ENCODE measurements around the gene MATN3. TPM values are rescaled to one million over a fixed set of nuclear protein-coding genes. Genes with fewer than 3 reads are reported as not detected.
A peak's percentile ranks its signal among the peaks of the same experiment; 100 is the strongest.

MATN3 gene
- total and polyA plus RNA-seq, 2 of the 13 experiments (the other 11 are each of a cell fraction or from before 2014, with no cell fraction given): 36.1 to 208 TPM

DNA sequence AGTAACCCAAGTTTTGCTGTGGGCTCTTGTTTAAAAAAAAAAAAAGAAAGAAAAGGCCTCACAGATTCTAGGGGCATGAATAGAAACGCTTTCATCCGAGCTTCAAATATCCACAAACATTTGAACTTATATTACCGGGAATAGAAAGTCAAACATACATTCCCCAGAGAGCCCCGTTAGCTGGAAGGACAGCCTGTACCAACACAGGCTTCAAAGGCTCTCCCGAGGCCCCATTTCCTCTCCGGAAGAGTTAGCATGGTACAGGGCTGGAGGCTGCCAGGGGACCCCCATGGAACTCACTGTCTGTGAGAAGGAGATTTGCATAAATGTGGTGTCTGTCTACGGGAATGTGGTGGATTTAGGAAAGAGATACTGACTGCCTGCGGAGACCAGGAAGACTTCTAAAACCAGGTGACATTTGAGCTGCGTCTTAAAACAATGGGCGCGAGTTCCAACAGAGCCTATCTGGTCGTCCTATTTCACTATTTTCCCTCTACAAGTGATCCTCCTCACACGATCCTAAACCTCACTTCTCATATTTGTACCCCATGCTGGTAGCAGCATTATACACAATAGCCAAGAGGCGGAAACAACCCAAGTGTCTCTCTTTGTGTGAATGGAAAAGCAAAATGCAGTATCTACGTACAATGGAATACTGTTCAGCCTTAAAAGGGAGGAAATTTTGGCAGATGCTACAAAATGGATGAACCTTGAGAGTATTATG is 820 bp upstream of the MATN3 start:
- Histone ChIP-seq H3K4me1 (ENCODE audit: insufficient read depth, low read length) (peaks cover 77% of the 10 kb centered on the region), H3K27ac (ENCODE audit: extremely low read length, insufficient read depth, low read length) (peak overlapping the region; percentile 72), H3K9ac (ENCODE audit: insufficient read depth, low read depth, low read length) (peak overlapping the region; percentile 83), H2AFZ (ENCODE audit: low read length) (peak overlapping the region; percentile 16), H3K79me2 (ENCODE audit: insufficient read depth, low read length) (peaks cover 24% of the 10 kb centered on the region), H3K36me3 (replicated peaks in 1 of 2; ENCODE audit: control insufficient read depth in 1 of 2, insufficient read depth in 2 of 2, low read length in 2 of 2) (no peaks in the 10 kb centered on the region), H3K4me2 (ENCODE audit: low read depth, low read length) (peak overlapping the region; percentile 95), H4K20me1 (ENCODE audit: insufficient read depth, low read length) (no peaks in the 10 kb centered on the region), H3K4me3 (replicated peaks in 1 of 3; ENCODE audit: insufficient read depth in 1 of 3, low read depth in 2 of 3, low read length in 3 of 3) (peak overlapping the region; percentile 71 to 89 (median 71)), H3K9me3 (ENCODE audit: low read length) (no peaks in the 10 kb centered on the region), H3K27me3 (ENCODE audit: control insufficient read depth in 1 of 2, insufficient read depth in 2 of 2, low read length in 2 of 2) (no peaks in the 10 kb centered on the region; a peak in 1 of 5 replicates)
- intact Hi-C loops (cut with micrococcal nuclease; ENCODE audit: unreplicated experiment): loop anchor here (1.0 kb wide), 1 partner anchor 57 kb away; no protein-coding TSS in a partner anchor
- CTCF ChIA-PET (ENCODE audit: low intra/inter-chr PET ratio, low total read pairs): interaction anchor here (1.1 to 1.4 kb wide), 2 partner anchors 58 to 80 kb away, joined by 3 to 4 read pairs; no protein-coding TSS in a partner anchor
- WGBS (ENCODE audit: low lambda C conversion rate): 34% methylated on average over 15 of the region's 15 CpGs
- peak; percentile 94 for DNase-seq (ENCODE audit: low spot score)
- POLR2A ChIA-PET: interaction anchor here (0.9 to 8.9 kb wide), 14 partner anchors 11 to 433 kb away, joined by 3 to 109 read pairs (median 3); partner anchors contain the start of genes LAPTM4A, RHOB and WDR35
- no peak for FAIRE-seq
- peak; percentile 81 for ATAC-seq
- BruUV-seq (replicated peaks): TSS peak; percentile 80
- in situ Hi-C loops (cut with HindIII; ENCODE audit: extremely low pct_ligation_motif_present, low pct_unique_long_range_greater_than_20kb): loop anchor here (5.0 kb wide), 1 partner anchor 79 kb away; no protein-coding TSS in a partner anchor
- no peak for TF ChIP-seq ZNF34 (CRISPR knock-in tag; IDR thresholded peaks at IDR 0.05; ENCODE audit: borderline replicate concordance)
- peak; percentile 0; the same call in 1 of the 2 replicates for TF ChIP-seq TAF1 (CRISPR knock-in tag; IDR thresholded peaks at IDR 0.05)
- TF ChIP-seq, protein P1, sequence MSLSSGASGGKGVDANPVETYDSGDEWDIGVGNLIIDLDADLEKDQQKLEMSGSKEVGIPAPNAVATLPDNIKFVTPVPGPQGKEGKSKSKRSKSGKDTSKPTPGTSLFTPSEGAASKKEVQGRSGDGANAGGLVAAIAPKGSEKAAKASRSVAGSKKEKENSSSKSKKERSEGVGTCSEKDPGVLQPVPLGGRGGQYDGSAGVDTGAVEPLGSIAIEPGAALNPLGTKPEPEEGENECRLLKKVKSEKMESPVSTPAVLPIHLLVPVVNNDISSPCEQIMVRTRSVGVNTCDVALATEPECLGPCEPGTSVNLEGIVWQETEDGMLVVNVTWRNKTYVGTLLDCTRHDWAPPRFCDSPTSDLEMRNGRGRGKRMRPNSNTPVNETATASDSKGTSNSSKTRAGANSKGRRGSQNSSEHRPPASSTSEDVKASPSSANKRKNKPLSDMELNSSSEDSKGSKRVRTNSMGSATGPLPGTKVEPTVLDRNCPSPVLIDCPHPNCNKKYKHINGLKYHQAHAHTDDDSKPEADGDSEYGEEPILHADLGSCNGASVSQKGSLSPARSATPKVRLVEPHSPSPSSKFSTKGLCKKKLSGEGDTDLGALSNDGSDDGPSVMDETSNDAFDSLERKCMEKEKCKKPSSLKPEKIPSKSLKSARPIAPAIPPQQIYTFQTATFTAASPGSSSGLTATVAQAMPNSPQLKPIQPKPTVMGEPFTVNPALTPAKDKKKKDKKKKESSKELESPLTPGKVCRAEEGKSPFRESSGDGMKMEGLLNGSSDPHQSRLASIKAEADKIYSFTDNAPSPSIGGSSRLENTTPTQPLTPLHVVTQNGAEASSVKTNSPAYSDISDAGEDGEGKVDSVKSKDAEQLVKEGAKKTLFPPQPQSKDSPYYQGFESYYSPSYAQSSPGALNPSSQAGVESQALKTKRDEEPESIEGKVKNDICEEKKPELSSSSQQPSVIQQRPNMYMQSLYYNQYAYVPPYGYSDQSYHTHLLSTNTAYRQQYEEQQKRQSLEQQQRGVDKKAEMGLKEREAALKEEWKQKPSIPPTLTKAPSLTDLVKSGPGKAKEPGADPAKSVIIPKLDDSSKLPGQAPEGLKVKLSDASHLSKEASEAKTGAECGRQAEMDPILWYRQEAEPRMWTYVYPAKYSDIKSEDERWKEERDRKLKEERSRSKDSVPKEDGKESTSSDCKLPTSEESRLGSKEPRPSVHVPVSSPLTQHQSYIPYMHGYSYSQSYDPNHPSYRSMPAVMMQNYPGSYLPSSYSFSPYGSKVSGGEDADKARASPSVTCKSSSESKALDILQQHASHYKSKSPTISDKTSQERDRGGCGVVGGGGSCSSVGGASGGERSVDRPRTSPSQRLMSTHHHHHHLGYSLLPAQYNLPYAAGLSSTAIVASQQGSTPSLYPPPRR (CRISPR knock-in tag; IDR thresholded peaks at IDR 0.05; ENCODE audit: borderline replicate concordance): 0 out of 2 replicates have a peak, but pooled peaks have one; percentile 49
- TF ChIP-seq ZNF792 (CRISPR knock-in tag; IDR thresholded peaks at IDR 0.05): peak; percentile 59; the same call in 1 of the 2 replicates
- TF ChIP-seq ZNF780A (CRISPR knock-in tag; IDR thresholded peaks at IDR 0.05): peak; percentile 11; the same call in 1 of the 2 replicates
- no peak for TF ChIP-seq KLF15 (CRISPR knock-in tag; IDR thresholded peaks at IDR 0.05; ENCODE audit: borderline replicate concordance)
- TF ChIP-seq FOXM1 (CRISPR knock-in tag; IDR thresholded peaks at IDR 0.05): no peak
- TF ChIP-seq, protein P2, sequence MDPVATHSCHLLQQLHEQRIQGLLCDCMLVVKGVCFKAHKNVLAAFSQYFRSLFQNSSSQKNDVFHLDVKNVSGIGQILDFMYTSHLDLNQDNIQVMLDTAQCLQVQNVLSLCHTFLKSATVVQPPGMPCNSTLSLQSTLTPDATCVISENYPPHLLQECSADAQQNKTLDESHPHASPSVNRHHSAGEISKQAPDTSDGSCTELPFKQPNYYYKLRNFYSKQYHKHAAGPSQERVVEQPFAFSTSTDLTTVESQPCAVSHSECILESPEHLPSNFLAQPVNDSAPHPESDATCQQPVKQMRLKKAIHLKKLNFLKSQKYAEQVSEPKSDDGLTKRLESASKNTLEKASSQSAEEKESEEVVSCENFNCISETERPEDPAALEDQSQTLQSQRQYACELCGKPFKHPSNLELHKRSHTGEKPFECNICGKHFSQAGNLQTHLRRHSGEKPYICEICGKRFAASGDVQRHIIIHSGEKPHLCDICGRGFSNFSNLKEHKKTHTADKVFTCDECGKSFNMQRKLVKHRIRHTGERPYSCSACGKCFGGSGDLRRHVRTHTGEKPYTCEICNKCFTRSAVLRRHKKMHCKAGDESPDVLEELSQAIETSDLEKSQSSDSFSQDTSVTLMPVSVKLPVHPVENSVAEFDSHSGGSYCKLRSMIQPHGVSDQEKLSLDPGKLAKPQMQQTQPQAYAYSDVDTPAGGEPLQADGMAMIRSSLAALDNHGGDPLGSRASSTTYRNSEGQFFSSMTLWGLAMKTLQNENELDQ (CRISPR knock-in tag; IDR thresholded peaks at IDR 0.05; ENCODE audit: borderline replicate concordance): no peak
- 0 out of 2 replicates have a peak, but pooled peaks have one; percentile 24 for TF ChIP-seq HNF4A (CRISPR knock-in tag; IDR thresholded peaks at IDR 0.05)
- TF ChIP-seq SOX6 (IDR thresholded peaks at IDR 0.05): no peak
- peak; percentile 73 for TF ChIP-seq SOX6 (CRISPR knock-in tag; IDR thresholded peaks at IDR 0.05)
- TF ChIP-seq, protein P3, sequence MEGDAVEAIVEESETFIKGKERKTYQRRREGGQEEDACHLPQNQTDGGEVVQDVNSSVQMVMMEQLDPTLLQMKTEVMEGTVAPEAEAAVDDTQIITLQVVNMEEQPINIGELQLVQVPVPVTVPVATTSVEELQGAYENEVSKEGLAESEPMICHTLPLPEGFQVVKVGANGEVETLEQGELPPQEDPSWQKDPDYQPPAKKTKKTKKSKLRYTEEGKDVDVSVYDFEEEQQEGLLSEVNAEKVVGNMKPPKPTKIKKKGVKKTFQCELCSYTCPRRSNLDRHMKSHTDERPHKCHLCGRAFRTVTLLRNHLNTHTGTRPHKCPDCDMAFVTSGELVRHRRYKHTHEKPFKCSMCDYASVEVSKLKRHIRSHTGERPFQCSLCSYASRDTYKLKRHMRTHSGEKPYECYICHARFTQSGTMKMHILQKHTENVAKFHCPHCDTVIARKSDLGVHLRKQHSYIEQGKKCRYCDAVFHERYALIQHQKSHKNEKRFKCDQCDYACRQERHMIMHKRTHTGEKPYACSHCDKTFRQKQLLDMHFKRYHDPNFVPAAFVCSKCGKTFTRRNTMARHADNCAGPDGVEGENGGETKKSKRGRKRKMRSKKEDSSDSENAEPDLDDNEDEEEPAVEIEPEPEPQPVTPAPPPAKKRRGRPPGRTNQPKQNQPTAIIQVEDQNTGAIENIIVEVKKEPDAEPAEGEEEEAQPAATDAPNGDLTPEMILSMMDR (CRISPR knock-in tag; IDR thresholded peaks at IDR 0.05): no peak
- TF ChIP-seq ZNF337 (CRISPR knock-in tag; IDR thresholded peaks at IDR 0.05; ENCODE audit: borderline replicate concordance, low read depth): 0 out of 2 replicates have a peak, but pooled peaks have one; percentile 34
- 0 out of 2 replicates have a peak, but pooled peaks have one; percentile 37 for TF ChIP-seq ZNF292 (CRISPR knock-in tag; IDR thresholded peaks at IDR 0.05; ENCODE audit: borderline replicate concordance, low read depth)

Data from HepG2 (cell line).